B cell (primary cell): Measurements from ENCODE around the gene CAPN5. TPM values are rescaled to one million over a fixed set of nuclear protein-coding genes. Genes with fewer than 3 reads are reported as not detected.

Experiments used
- ATAC-seq: fragments of 200-7000 bp; cut with Tn5 transposase; one replicate; pipeline ENCODE4 v1.10.0; 2021; ENCODE audit warnings: low read depth, mild to moderate bottlenecking, moderate number of reproducible peaks, moderate library complexity
- CTCF ChIA-PET: fragments of 350-600 bp; sonication (Branson Sonifier 250); formaldehyde crosslinking; loops from one replicate; lab custom pipeline; 2021; ENCODE audit warnings: antibody characterized with exemption, inconsistent platforms; lab: Charles Lee
- POLR2A ChIA-PET: fragments of 350-600 bp; sonication (Branson Sonifier 250); formaldehyde crosslinking; loops from one replicate; lab custom pipeline; 2021; ENCODE audit warnings: antibody characterized with exemption; lab: Charles Lee
- DNase-seq: peaks from one replicate; pipeline ENCODE4 v3.0.0; 2013
- H2AFZ ChIP-seq: 2 replicates; pipeline ENCODE4 v1.6.1; 2012; ENCODE audit warnings: mild to moderate bottlenecking, low read depth, low read length; ENCODE audit not compliant: insufficient read depth, poor library complexity, severe bottlenecking
- H3K27ac ChIP-seq, 2 donors: 1 replicate in 1 of 2; 2 replicates in 1 of 2; pipeline ENCODE4 v1.5.1; 2012 to 2013; ENCODE audit warnings: low read length in 2 of 2, mild to moderate bottlenecking in 2 of 2, moderate library complexity in 1 of 2
- H3K27me3 ChIP-seq, 4 experiments: fragments of 200-600 bp in 1 of 4; sonication (generic) in 1 of 4; replicated peaks in 1 of 4; 1 replicate in 2 of 4; 2 replicates in 2 of 4; pipeline versions ENCODE4 v1.6.1 to v1.7.0; 2013 to 2016; ENCODE audit warnings: low read length in 3 of 4, mild to moderate bottlenecking in 2 of 4, mixed read lengths in 1 of 4, moderate library complexity in 1 of 4; ENCODE audit not compliant: insufficient read depth in 4 of 4, control insufficient read depth in 3 of 4; ENCODE audit errors: control extremely low read depth in 1 of 4
- H3K36me3 ChIP-seq, 2 experiments: replicated peaks in 1 of 2; 1 replicate in 1 of 2; 2 replicates in 1 of 2; pipeline versions ENCODE4 v1.6.1 to v1.7.1; 2013; ENCODE audit warnings: low read length in 1 of 2; ENCODE audit not compliant: insufficient read depth in 2 of 2, control insufficient read depth in 1 of 2; ENCODE audit errors: control extremely low read depth in 1 of 2, extremely low read depth in 1 of 2
- H3K4me1 ChIP-seq, 2 donors: fragments of 200-600 bp in 1 of 2; sonication (generic) in 1 of 2; 1 replicate in 1 of 2; 2 replicates in 1 of 2; pipeline versions ENCODE4 v1.5.1 to v1.6.1; 2013 to 2017; ENCODE audit warnings: low read length in 2 of 2; ENCODE audit not compliant: control insufficient read depth in 2 of 2, insufficient read depth in 2 of 2
- H3K4me2 ChIP-seq: replicated peaks from 2 replicates; pipeline ENCODE3; 2012; ENCODE audit warnings: mild to moderate bottlenecking, low read depth, low read length; ENCODE audit not compliant: poor library complexity, severe bottlenecking
- H3K4me3 ChIP-seq, 5 experiments: fragments of 200-600 bp in 1 of 5; sonication (generic) in 1 of 5; 1 replicate in 3 of 5; 2 replicates in 2 of 5; pipeline versions ENCODE4 v1.5.1 to v1.7.0; 2011 to 2016; ENCODE audit warnings: low read length in 4 of 5, mild to moderate bottlenecking in 4 of 5, low read depth in 2 of 5, control low read depth in 1 of 5, moderate library complexity in 1 of 5; ENCODE audit not compliant: insufficient read depth in 1 of 5; ENCODE audit errors: control extremely low read depth in 1 of 5, extremely low read depth in 1 of 5
- H3K79me2 ChIP-seq: fragments of 200-600 bp; sonication (generic); one replicate; pipeline ENCODE4 v1.6.0; 2016; ENCODE audit warnings: low read length; ENCODE audit not compliant: control insufficient read depth, insufficient read depth
- H3K9ac ChIP-seq: fragments of 200-600 bp; sonication (generic); 2 replicates; pipeline ENCODE4 v1.6.1; 2017; ENCODE audit warnings: mild to moderate bottlenecking, low read length, moderate library complexity
- H3K9me3 ChIP-seq, 3 donors: one replicate each; pipeline versions ENCODE4 v1.6.1 to v1.7.1; 2013; ENCODE audit warnings: low read length in 2 of 3; ENCODE audit not compliant: control insufficient read depth in 2 of 3, insufficient read depth in 1 of 3; ENCODE audit errors: control extremely low read depth in 1 of 3
- H4K20me1 ChIP-seq: 2 replicates; pipeline ENCODE4 v1.6.0; 2012; ENCODE audit warnings: mild to moderate bottlenecking, low read length; ENCODE audit not compliant: insufficient read depth, control insufficient read depth, poor library complexity, severe bottlenecking
- H3K27ac Mint-ChIP-seq: one replicate; pipeline ENCODE4 v1.8.0; 2021; ENCODE audit warnings: mixed read lengths
- H3K27me3 Mint-ChIP-seq: one replicate; pipeline ENCODE4 v1.8.0; 2021; ENCODE audit warnings: mixed read lengths
- H3K4me1 Mint-ChIP-seq: one replicate; pipeline ENCODE4 v1.8.0; 2021; ENCODE audit warnings: mixed read lengths
- H3K4me3 Mint-ChIP-seq: one replicate; pipeline ENCODE4 v1.8.0; 2021; ENCODE audit warnings: mixed read lengths
- H3K9me3 Mint-ChIP-seq: one replicate; pipeline ENCODE4 v1.8.0; 2022; ENCODE audit warnings: mixed read lengths; ENCODE audit not compliant: insufficient read depth
- CTCF ChIP-seq: fragments of 200-600 bp; IDR thresholded peaks from one replicate; pipeline ENCODE4 v1.8.0; 2022; ENCODE audit warnings: antibody characterized with exemption, mild to moderate bottlenecking
- EZH2 ChIP-seq: IDR thresholded peaks from 2 replicates; pipeline ENCODE4 v1.6.1; 2012; ENCODE audit warnings: borderline replicate concordance, low read depth, mild to moderate bottlenecking, moderate library complexity, low read length; ENCODE audit not compliant: insufficient read depth, poor library complexity, severe bottlenecking
- WGBS: methylation state at CpG from one replicate; pipeline ENCODE4 v1.1.5; 2013; ENCODE audit warnings: missing lambda C conversion rate; ENCODE audit not compliant: insufficient coverage; 5-methylcytosine and 5-hydroxymethylcytosine counted together
- intact Hi-C: fragments of 100-400 bp; cut with micrococcal nuclease; formaldehyde crosslinking; loops from one replicate; pipeline ENCODE4 v1.10.0; 2022
- polyA plus RNA-seq: library from polyadenylated mRNA; depleted of rRNA; stranded (reverse); fragments of >200 nt; gene quantifications from 2 replicates; pipeline ENCODE4 v1.2.3, GENCODE V29; 2012
- total RNA-seq, 2 donors: library from RNA; stranded (reverse); fragments of 120-200 nt in 1 of 2; gene quantifications; 1 replicate in 1 of 2; 2 replicates in 1 of 2; pipeline versions ENCODE4 v1.2.3 to v1.2.4, GENCODE V29; 2013 to 2022

The CAPN5 gene
- total and polyA plus RNA-seq, 2 donors (not counting 1 experiment from before 2014, with no cell fraction given) = 0.74 to 0.78 TPM

- ChIA-PET CTCF (interaction anchor here (1.2 kb wide), 1 partner anchor 15 kb away, joined by 3 read pairs; the partner anchor contains the start of gene MYO7A), POLR2A (no interaction called here)
- H3K9me3 Mint-ChIP-seq = no peaks in the 10 kb centered on the region
- H2AFZ ChIP-seq = no peak overlapping the region
- 84% methylated on average over 8 of the region's 8 CpGs for WGBS
- no peak overlapping the region for H3K4me3 Mint-ChIP-seq
- H3K4me1 ChIP-seq = peaks cover 0 to 9% of the 10 kb centered on the region in 2 donors
- H3K4me2 ChIP-seq = no peak overlapping the region
- H3K9ac ChIP-seq = no peak overlapping the region
- H3K4me3 ChIP-seq = no peak overlapping the region
- H3K36me3 ChIP-seq = no peaks in the 10 kb centered on the region
- no peaks in the 10 kb centered on the region for H3K9me3 ChIP-seq
- peaks cover 0 to 20% (median 4%) of the 10 kb centered on the region in 4 experiments for H3K27me3 ChIP-seq
- no peak for DNase-seq
- H4K20me1 ChIP-seq = no peaks in the 10 kb centered on the region
- intact Hi-C loops = no loop called here
- TF ChIP-seq CTCF (no peak), EZH2 (no peak)
- H3K27ac ChIP-seq = no peak overlapping the region
- ATAC-seq = no peak
- peaks cover 28% of the 10 kb centered on the region for H3K27me3 Mint-ChIP-seq
- H3K27ac Mint-ChIP-seq = no peak overlapping the region
- no peaks in the 10 kb centered on the region for H3K79me2 ChIP-seq
- peaks cover 10% of the 10 kb centered on the region for H3K4me1 Mint-ChIP-seq
Measured at GRCh38 chr11:77143405-77144020, 76.7 kb downstream of the CAPN5 start.

GRCh38 chr11:77144196-77144856 is 77.6 kb downstream of the CAPN5 start:
- Histone ChIP-seq H3K9me3 (no peaks in the 10 kb centered on the region), H3K79me2 (no peaks in the 10 kb centered on the region), H2AFZ (no peak overlapping the region), H3K9ac (no peak overlapping the region), H3K4me1 (peaks cover 0 to 9% of the 10 kb centered on the region in 2 donors), H3K27me3 (peaks cover 0 to 12% (median 1%) of the 10 kb centered on the region in 4 experiments), H4K20me1 (no peaks in the 10 kb centered on the region), H3K4me3 (no peak overlapping the region), H3K36me3 (no peaks in the 10 kb centered on the region), H3K27ac (no peak overlapping the region), H3K4me2 (no peak overlapping the region)
- ATAC-seq (no peak), DNase-seq (no peak)
- Mint-ChIP-seq H3K27me3 (peaks cover 20% of the 10 kb centered on the region), H3K4me3 (no peak overlapping the region), H3K27ac (no peak overlapping the region), H3K9me3 (no peaks in the 10 kb centered on the region), H3K4me1 (peaks cover 7% of the 10 kb centered on the region)
- CTCF ChIA-PET = interaction anchor here (1.0 kb wide), 1 partner anchor 17 kb away, joined by 3 read pairs; no protein-coding TSS in a partner anchor
- POLR2A ChIA-PET = no interaction called here
- TF ChIP-seq EZH2 (no peak), CTCF (no peak)
- WGBS = 90% methylated on average over 8 of the region's 9 CpGs
- intact Hi-C loops = no loop called here
